Measurements from ENCODE around the gene SORBS1. TPM values are rescaled to one million over a fixed set of nuclear protein-coding genes. Genes with fewer than 3 reads are reported as not detected.

Gene SORBS1
- total and polyA plus RNA-seq, 2 of the 13 experiments (the other 11 are each of a cell fraction or from before 2014, with no cell fraction given) = 16.8 to 39.8 TPM

DNA sequence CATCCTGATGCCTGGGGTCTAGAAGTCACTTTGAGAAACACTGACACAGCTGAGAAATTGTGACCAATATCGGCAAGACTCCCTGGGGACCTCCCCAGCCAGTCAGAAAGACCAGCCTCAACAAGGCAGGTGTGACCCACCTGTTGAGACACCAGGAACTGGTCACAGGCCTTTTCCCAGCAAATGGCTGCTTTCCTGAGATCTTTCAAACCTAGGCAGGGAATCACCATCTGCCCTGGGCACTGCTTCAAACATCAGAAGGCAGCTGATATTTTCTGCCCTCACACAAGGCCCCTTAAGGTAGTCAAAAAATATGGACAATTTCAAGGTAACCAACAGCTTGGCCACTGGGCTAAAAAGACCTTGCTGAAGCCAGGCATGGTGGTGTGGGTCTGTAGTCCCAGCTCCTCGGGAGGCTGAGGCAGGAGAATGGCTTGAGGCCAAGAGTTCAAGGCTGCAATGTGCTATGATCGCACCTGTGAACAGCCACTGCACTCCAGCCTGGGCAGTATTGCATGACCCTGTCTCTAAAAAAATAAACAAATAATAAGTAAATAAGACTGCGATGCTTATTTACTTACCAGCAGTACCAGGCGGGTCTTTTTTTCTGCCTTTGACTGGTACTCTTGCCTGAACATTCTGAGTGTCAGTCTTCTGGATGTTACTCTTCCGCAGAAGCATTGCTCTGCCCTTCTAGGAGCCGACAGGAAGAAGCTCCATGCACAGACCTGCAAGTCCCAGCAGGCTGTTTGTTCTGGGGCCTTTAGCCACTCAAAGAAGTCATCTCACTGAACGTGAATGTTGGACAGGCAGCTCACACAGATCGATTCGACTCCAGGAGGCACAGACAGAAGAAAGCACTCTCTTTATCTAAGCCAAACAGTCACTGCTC, 59.7 kb downstream of the SORBS1 start (continued):
- TF ChIP-seq, protein P1, sequence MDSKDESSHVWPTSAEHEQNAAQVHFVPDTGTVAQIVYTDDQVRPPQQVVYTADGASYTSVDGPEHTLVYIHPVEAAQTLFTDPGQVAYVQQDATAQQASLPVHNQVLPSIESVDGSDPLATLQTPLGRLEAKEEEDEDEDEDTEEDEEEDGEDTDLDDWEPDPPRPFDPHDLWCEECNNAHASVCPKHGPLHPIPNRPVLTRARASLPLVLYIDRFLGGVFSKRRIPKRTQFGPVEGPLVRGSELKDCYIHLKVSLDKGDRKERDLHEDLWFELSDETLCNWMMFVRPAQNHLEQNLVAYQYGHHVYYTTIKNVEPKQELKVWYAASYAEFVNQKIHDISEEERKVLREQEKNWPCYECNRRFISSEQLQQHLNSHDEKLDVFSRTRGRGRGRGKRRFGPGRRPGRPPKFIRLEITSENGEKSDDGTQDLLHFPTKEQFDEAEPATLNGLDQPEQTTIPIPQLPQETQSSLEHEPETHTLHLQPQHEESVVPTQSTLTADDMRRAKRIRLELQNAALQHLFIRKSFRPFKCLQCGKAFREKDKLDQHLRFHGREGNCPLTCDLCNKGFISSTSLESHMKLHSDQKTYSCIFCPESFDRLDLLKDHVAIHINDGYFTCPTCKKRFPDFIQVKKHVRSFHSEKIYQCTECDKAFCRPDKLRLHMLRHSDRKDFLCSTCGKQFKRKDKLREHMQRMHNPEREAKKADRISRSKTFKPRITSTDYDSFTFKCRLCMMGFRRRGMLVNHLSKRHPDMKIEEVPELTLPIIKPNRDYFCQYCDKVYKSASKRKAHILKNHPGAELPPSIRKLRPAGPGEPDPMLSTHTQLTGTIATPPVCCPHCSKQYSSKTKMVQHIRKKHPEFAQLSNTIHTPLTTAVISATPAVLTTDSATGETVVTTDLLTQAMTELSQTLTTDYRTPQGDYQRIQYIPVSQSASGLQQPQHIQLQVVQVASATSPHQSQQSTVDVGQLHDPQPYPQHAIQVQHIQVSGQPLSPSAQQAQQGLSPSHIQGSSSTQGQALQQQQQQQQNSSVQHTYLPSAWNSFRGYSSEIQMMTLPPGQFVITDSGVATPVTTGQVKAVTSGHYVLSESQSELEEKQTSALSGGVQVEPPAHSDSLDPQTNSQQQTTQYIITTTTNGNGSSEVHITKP (CRISPR knock-in tag; IDR thresholded peaks at IDR 0.05; ENCODE audit: low read depth) = no peak
- TF ChIP-seq HMG20A (CRISPR knock-in tag; IDR thresholded peaks at IDR 0.05; ENCODE audit: borderline replicate concordance) (0 out of 2 replicates have a peak, but pooled peaks have one; percentile 11), ZNF264 (CRISPR knock-in tag; IDR thresholded peaks at IDR 0.05) (no peak), ZNF101 (CRISPR knock-in tag; IDR thresholded peaks at IDR 0.05; ENCODE audit: borderline replicate concordance, low read depth) (no peak), FLYWCH1 (CRISPR knock-in tag; IDR thresholded peaks at IDR 0.05) (no peak), ATRX (CRISPR knock-in tag; IDR thresholded peaks at IDR 0.05; ENCODE audit: borderline replicate concordance) (no peak), ZNF331 (CRISPR knock-in tag; IDR thresholded peaks at IDR 0.05) (0 out of 2 replicates have a peak, but pooled peaks have one; percentile 15), GATAD2A (CRISPR knock-in tag; IDR thresholded peaks at IDR 0.05) (peak; percentile 84), RARG (CRISPR knock-in tag; IDR thresholded peaks at IDR 0.05; ENCODE audit: low read depth) (no peak), DMAP1 (CRISPR knock-in tag; IDR thresholded peaks at IDR 0.05) (no peak), ZNF841 (CRISPR knock-in tag; IDR thresholded peaks at IDR 0.05; ENCODE audit: borderline replicate concordance) (no peak), ZNF737 (CRISPR knock-in tag; IDR thresholded peaks at IDR 0.05; ENCODE audit: borderline replicate concordance) (0 out of 2 replicates have a peak, but pooled peaks have one; percentile 12), BRD4 (CRISPR knock-in tag; IDR thresholded peaks at IDR 0.05) (no peak), ZNF619 (CRISPR knock-in tag; IDR thresholded peaks at IDR 0.05) (0 out of 2 replicates have a peak, but pooled peaks have one; percentile 41), BCL6 (CRISPR knock-in tag; IDR thresholded peaks at IDR 0.05) (0 out of 2 replicates have a peak, but pooled peaks have one; percentile 16), ZC3H4 (CRISPR knock-in tag; IDR thresholded peaks at IDR 0.05; ENCODE audit: borderline replicate concordance) (no peak)
- TF ChIP-seq, protein P2, sequence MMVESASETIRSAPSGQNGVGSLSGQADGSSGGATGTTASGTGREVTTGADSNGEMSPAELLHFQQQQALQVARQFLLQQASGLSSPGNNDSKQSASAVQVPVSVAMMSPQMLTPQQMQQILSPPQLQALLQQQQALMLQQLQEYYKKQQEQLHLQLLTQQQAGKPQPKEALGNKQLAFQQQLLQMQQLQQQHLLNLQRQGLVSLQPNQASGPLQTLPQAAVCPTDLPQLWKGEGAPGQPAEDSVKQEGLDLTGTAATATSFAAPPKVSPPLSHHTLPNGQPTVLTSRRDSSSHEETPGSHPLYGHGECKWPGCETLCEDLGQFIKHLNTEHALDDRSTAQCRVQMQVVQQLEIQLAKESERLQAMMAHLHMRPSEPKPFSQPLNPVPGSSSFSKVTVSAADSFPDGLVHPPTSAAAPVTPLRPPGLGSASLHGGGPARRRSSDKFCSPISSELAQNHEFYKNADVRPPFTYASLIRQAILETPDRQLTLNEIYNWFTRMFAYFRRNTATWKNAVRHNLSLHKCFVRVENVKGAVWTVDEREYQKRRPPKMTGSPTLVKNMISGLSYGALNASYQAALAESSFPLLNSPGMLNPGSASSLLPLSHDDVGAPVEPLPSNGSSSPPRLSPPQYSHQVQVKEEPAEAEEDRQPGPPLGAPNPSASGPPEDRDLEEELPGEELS (CRISPR knock-in tag; IDR thresholded peaks at IDR 0.05) = peak; percentile 88
- TF ChIP-seq, protein P3, sequence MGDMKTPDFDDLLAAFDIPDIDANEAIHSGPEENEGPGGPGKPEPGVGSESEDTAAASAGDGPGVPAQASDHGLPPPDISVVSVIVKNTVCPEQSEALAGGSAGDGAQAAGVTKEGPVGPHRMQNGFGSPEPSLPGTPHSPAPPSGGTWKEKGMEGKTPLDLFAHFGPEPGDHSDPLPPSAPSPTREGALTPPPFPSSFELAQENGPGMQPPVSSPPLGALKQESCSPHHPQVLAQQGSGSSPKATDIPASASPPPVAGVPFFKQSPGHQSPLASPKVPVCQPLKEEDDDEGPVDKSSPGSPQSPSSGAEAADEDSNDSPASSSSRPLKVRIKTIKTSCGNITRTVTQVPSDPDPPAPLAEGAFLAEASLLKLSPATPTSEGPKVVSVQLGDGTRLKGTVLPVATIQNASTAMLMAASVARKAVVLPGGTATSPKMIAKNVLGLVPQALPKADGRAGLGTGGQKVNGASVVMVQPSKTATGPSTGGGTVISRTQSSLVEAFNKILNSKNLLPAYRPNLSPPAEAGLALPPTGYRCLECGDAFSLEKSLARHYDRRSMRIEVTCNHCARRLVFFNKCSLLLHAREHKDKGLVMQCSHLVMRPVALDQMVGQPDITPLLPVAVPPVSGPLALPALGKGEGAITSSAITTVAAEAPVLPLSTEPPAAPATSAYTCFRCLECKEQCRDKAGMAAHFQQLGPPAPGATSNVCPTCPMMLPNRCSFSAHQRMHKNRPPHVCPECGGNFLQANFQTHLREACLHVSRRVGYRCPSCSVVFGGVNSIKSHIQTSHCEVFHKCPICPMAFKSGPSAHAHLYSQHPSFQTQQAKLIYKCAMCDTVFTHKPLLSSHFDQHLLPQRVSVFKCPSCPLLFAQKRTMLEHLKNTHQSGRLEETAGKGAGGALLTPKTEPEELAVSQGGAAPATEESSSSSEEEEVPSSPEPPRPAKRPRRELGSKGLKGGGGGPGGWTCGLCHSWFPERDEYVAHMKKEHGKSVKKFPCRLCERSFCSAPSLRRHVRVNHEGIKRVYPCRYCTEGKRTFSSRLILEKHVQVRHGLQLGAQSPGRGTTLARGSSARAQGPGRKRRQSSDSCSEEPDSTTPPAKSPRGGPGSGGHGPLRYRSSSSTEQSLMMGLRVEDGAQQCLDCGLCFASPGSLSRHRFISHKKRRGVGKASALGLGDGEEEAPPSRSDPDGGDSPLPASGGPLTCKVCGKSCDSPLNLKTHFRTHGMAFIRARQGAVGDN (CRISPR knock-in tag; IDR thresholded peaks at IDR 0.05) = peak; percentile 72
